ENCODE measurements around the gene SORCS2.

SORCS2 gene

GRCh38 chr4:7473081-7473480, 280.7 kb downstream of the SORCS2 start:
- Histone ChIP-seq H3K9ac (ENCODE audit: low read length) (no peak overlapping the region), H2AFZ (ENCODE audit: insufficient read depth, low read length, poor library complexity) (no peak overlapping the region), H4K91ac (ENCODE audit: low read depth, low read length) (no peak overlapping the region), H3K4me2 (ENCODE audit: low read length) (no peak overlapping the region), H4K12ac (ENCODE audit: low read depth, low read length) (no peak overlapping the region), H3K27ac (ENCODE audit: low read depth, low read length) (no peak overlapping the region), H3K18ac (ENCODE audit: low read length) (no peak overlapping the region), H3K36me3 (ENCODE audit: control insufficient read depth in 1 of 2, insufficient read depth in 2 of 2, low read length in 2 of 2) (no peaks in the 10 kb centered on the region), H2AK5ac (ENCODE audit: low read length) (no peak overlapping the region), H2BK5ac (ENCODE audit: low read depth, low read length, poor library complexity) (no peak overlapping the region), H4K8ac (ENCODE audit: low read depth, low read length) (no peak overlapping the region), H3K27me3 (ENCODE audit: insufficient read depth, low read length) (no peaks in the 10 kb centered on the region), H3K9me3 (ENCODE audit: insufficient read depth, low read depth, low read length) (peaks cover 5% of the 10 kb centered on the region), H3K4me3 (ENCODE audit: low read depth, low read length) (no peak overlapping the region), H2BK120ac (ENCODE audit: insufficient read depth, low read length, poor library complexity) (no peak overlapping the region), H3K4ac (ENCODE audit: low read depth, low read length) (no peak overlapping the region), H3K79me1 (ENCODE audit: low read length) (no peaks in the 10 kb centered on the region), H2BK12ac (ENCODE audit: low read length) (no peak overlapping the region), H3K14ac (ENCODE audit: low read length) (no peak overlapping the region), H3K4me1 (ENCODE audit: control insufficient read depth in 1 of 2, insufficient read depth in 2 of 2, low read length in 2 of 2) (peaks cover 0 to 4% of the 10 kb centered on the region in 2 experiments), H3K79me2 (ENCODE audit: control insufficient read depth, insufficient read depth, low read length, poor library complexity) (no peaks in the 10 kb centered on the region), H3K23ac (ENCODE audit: low read length) (no peak overlapping the region)
- DNase-seq: no peak
- WGBS (ENCODE audit: extremely low coverage, insufficient coverage, insufficient read length): no CpG with 5 or more reads among the region's 10 CpGs

GRCh38 chr4:7474320-7474719, 282.0 kb downstream of the SORCS2 start:
- Histone ChIP-seq H3K9ac (ENCODE audit: low read length) (no peak overlapping the region), H3K9me3 (ENCODE audit: insufficient read depth, low read depth, low read length) (peaks cover 2% of the 10 kb centered on the region), H2BK5ac (ENCODE audit: low read depth, low read length, poor library complexity) (no peak overlapping the region)

GRCh38 chr4:7475207-7475606, 282.9 kb downstream of the SORCS2 start:
- Histone ChIP-seq H3K4me1 (ENCODE audit: control insufficient read depth in 1 of 2, insufficient read depth in 2 of 2, low read length in 2 of 2) (peaks cover 0 to 4% of the 10 kb centered on the region in 2 experiments), H3K79me1 (ENCODE audit: low read length) (no peaks in the 10 kb centered on the region), H3K18ac (ENCODE audit: low read length) (no peak overlapping the region), H3K4ac (ENCODE audit: low read depth, low read length) (no peak overlapping the region), H2BK12ac (ENCODE audit: low read length) (no peak overlapping the region), H2BK120ac (ENCODE audit: insufficient read depth, low read length, poor library complexity) (no peak overlapping the region), H3K36me3 (ENCODE audit: control insufficient read depth in 1 of 2, insufficient read depth in 2 of 2, low read length in 2 of 2) (no peaks in the 10 kb centered on the region), H4K12ac (ENCODE audit: low read depth, low read length) (no peak overlapping the region), H2AFZ (ENCODE audit: insufficient read depth, low read length, poor library complexity) (no peak overlapping the region), H3K9me3 (ENCODE audit: insufficient read depth, low read depth, low read length) (peaks cover 6% of the 10 kb centered on the region), H3K27me3 (ENCODE audit: insufficient read depth, low read length) (no peaks in the 10 kb centered on the region), H3K14ac (ENCODE audit: low read length) (no peak overlapping the region), H2AK5ac (ENCODE audit: low read length) (no peak overlapping the region), H2BK5ac (ENCODE audit: low read depth, low read length, poor library complexity) (no peak overlapping the region), H3K4me3 (ENCODE audit: low read depth, low read length) (no peak overlapping the region), H3K23ac (ENCODE audit: low read length) (no peak overlapping the region), H3K9ac (ENCODE audit: low read length) (no peak overlapping the region), H4K8ac (ENCODE audit: low read depth, low read length) (no peak overlapping the region), H3K4me2 (ENCODE audit: low read length) (no peak overlapping the region), H4K91ac (ENCODE audit: low read depth, low read length) (no peak overlapping the region), H3K27ac (ENCODE audit: low read depth, low read length) (no peak overlapping the region), H3K79me2 (ENCODE audit: control insufficient read depth, insufficient read depth, low read length, poor library complexity) (no peaks in the 10 kb centered on the region)
- WGBS (ENCODE audit: extremely low coverage, insufficient coverage, insufficient read length): no CpG with 5 or more reads among the region's 5 CpGs
- DNase-seq: no peak

More at GRCh38 chr4:7474320-7474719, 282.0 kb downstream of the SORCS2 start:
- Histone ChIP-seq H3K4me3 (ENCODE audit: low read depth, low read length) (no peak overlapping the region), H3K14ac (ENCODE audit: low read length) (no peak overlapping the region), H4K8ac (ENCODE audit: low read depth, low read length) (no peak overlapping the region), H3K4ac (ENCODE audit: low read depth, low read length) (no peak overlapping the region), H3K79me2 (ENCODE audit: control insufficient read depth, insufficient read depth, low read length, poor library complexity) (no peaks in the 10 kb centered on the region), H2AFZ (ENCODE audit: insufficient read depth, low read length, poor library complexity) (no peak overlapping the region), H3K79me1 (ENCODE audit: low read length) (no peaks in the 10 kb centered on the region), H4K12ac (ENCODE audit: low read depth, low read length) (no peak overlapping the region), H3K36me3 (ENCODE audit: control insufficient read depth in 1 of 2, insufficient read depth in 2 of 2, low read length in 2 of 2) (no peaks in the 10 kb centered on the region), H3K4me2 (ENCODE audit: low read length) (no peak overlapping the region), H3K4me1 (ENCODE audit: control insufficient read depth in 1 of 2, insufficient read depth in 2 of 2, low read length in 2 of 2) (peaks cover 0 to 4% of the 10 kb centered on the region in 2 experiments), H3K18ac (ENCODE audit: low read length) (no peak overlapping the region), H3K27me3 (ENCODE audit: insufficient read depth, low read length) (no peaks in the 10 kb centered on the region), H2AK5ac (ENCODE audit: low read length) (no peak overlapping the region), H3K27ac (ENCODE audit: low read depth, low read length) (no peak overlapping the region), H4K91ac (ENCODE audit: low read depth, low read length) (no peak overlapping the region), H2BK120ac (ENCODE audit: insufficient read depth, low read length, poor library complexity) (no peak overlapping the region), H2BK12ac (ENCODE audit: low read length) (no peak overlapping the region), H3K23ac (ENCODE audit: low read length) (no peak overlapping the region)
- DNase-seq: no peak
- WGBS (ENCODE audit: extremely low coverage, insufficient coverage, insufficient read length): no CpG with 5 or more reads among the region's 7 CpGs

- H3K4ac ChIP-seq (ENCODE audit: low read depth, low read length): no peak overlapping the region
- no peak overlapping the region for H2AK5ac ChIP-seq (ENCODE audit: low read length)
- no peak overlapping the region for H3K4me2 ChIP-seq (ENCODE audit: low read length)
- no peaks in the 10 kb centered on the region for H3K27me3 ChIP-seq (ENCODE audit: insufficient read depth, low read length)
- no peak for DNase-seq
- H3K79me2 ChIP-seq (ENCODE audit: control insufficient read depth, insufficient read depth, low read length, poor library complexity): no peaks in the 10 kb centered on the region
- H2AFZ ChIP-seq (ENCODE audit: insufficient read depth, low read length, poor library complexity): no peak overlapping the region
- H3K9ac ChIP-seq (ENCODE audit: low read length): no peak overlapping the region
- no CpG with 5 or more reads among the region's 6 CpGs for WGBS (ENCODE audit: extremely low coverage, insufficient coverage, insufficient read length)
- H3K23ac ChIP-seq (ENCODE audit: low read length): no peak overlapping the region
- no peak overlapping the region for H4K12ac ChIP-seq (ENCODE audit: low read depth, low read length)
- no peak overlapping the region for H2BK5ac ChIP-seq (ENCODE audit: low read depth, low read length, poor library complexity)
- H4K8ac ChIP-seq (ENCODE audit: low read depth, low read length): no peak overlapping the region
- no peak overlapping the region for H4K91ac ChIP-seq (ENCODE audit: low read depth, low read length)
- no peak overlapping the region for H3K18ac ChIP-seq (ENCODE audit: low read length)
- H3K4me3 ChIP-seq (ENCODE audit: low read depth, low read length): no peak overlapping the region
- no peak overlapping the region for H3K14ac ChIP-seq (ENCODE audit: low read length)
- H3K4me1 ChIP-seq (ENCODE audit: control insufficient read depth in 1 of 2, insufficient read depth in 2 of 2, low read length in 2 of 2): peaks cover 0 to 4% of the 10 kb centered on the region in 2 experiments
- H3K27ac ChIP-seq (ENCODE audit: low read depth, low read length): no peak overlapping the region
- H3K79me1 ChIP-seq (ENCODE audit: low read length): no peaks in the 10 kb centered on the region
- H3K36me3 ChIP-seq (ENCODE audit: control insufficient read depth in 1 of 2, insufficient read depth in 2 of 2, low read length in 2 of 2): no peaks in the 10 kb centered on the region
- H3K9me3 ChIP-seq (ENCODE audit: insufficient read depth, low read depth, low read length): peaks cover 11% of the 10 kb centered on the region
- no peak overlapping the region for H2BK12ac ChIP-seq (ENCODE audit: low read length)
- H2BK120ac ChIP-seq (ENCODE audit: insufficient read depth, low read length, poor library complexity): no peak overlapping the region
These were observed 284.5 kb downstream of the SORCS2 start for GRCh38 chr4:7476820-7477219.

Measured in trophoblast cell (in vitro differentiated cells and primary cell).